OCI-LY3 (cell line): ENCODE data around the gene OR3A3.
A peak's percentile ranks its signal among the peaks of the same experiment; 100 is the strongest.
"Not testable (repeated sequence)": the region's sequence is repeated elsewhere in the genome, so short reads cannot be mapped to it uniquely, and the experiment has no call there.

ENCODE experiments used
- H2AFZ ChIP-seq: fragments of 200-600, 300-600 bp; shearing (Covaris generic); 2 replicates; pipeline ENCODE4 v1.6.0; 2014; ENCODE audit warnings: antibody characterized with exemption, low read depth, low read length
- H3K27ac ChIP-seq: fragments of 200-600, 300-600 bp; sonication (generic); 2 replicates; pipeline ENCODE4 v1.5.1; 2014; ENCODE audit warnings: mild to moderate bottlenecking, low read length, moderate library complexity, mixed read lengths
- H3K27me3 ChIP-seq: fragments of 200-600, 300-600 bp; sonication (generic); 2 replicates; pipeline ENCODE4 v1.6.1; 2014; ENCODE audit warnings: low read depth, low read length, mixed read lengths
- H3K36me3 ChIP-seq: fragments of 200-600, 300-600 bp; sonication (generic); replicated peaks from 2 replicates; pipeline ENCODE3; 2014; ENCODE audit warnings: low read depth, low read length, mixed read lengths
- H3K4me1 ChIP-seq: fragments of 300-600, 200-600 bp; sonication (generic); 2 replicates; pipeline ENCODE4 v1.6.1; 2014; ENCODE audit warnings: low read length, mixed read lengths
- H3K4me2 ChIP-seq: fragments of 200-600, 300-600 bp; sonication (generic); 2 replicates; pipeline ENCODE4 v1.6.1; 2014; ENCODE audit warnings: low read length, mixed read lengths
- H3K4me3 ChIP-seq: fragments of 300-600, 200-600 bp; sonication (generic); 2 replicates; pipeline ENCODE4 v1.5.1; 2014; ENCODE audit warnings: antibody characterized with exemption, mild to moderate bottlenecking, low read length, moderate library complexity
- H3K79me2 ChIP-seq: fragments of 300-600, 200-600 bp; shearing (Covaris generic); 2 replicates; pipeline ENCODE4 v1.6.1; 2014; ENCODE audit warnings: mild to moderate bottlenecking, low read length, mixed read lengths
- H3K9ac ChIP-seq: fragments of 300-600, 200-600 bp; shearing (Covaris generic); 2 replicates; pipeline ENCODE4 v1.6.0; 2014; ENCODE audit warnings: mild to moderate bottlenecking, low read length, moderate library complexity
- H3K9me3 ChIP-seq: fragments of 200-600, 300-600 bp; shearing (Covaris generic); 2 replicates; pipeline ENCODE4 v1.6.1; 2014; ENCODE audit warnings: low read length, mixed read lengths; ENCODE audit not compliant: insufficient read depth
- H4K20me1 ChIP-seq: fragments of 200-600, 300-600 bp; sonication (generic); 2 replicates; pipeline ENCODE4 v1.6.1; 2016; ENCODE audit warnings: low read length, mixed read lengths; ENCODE audit not compliant: insufficient read depth
- EZH2phosphoT487 ChIP-seq: fragments of 200-600 bp; shearing (Covaris generic); IDR thresholded peaks from 2 replicates; pipeline ENCODE4 v1.6.1; 2018; ENCODE audit warnings: antibody characterized with exemption, mixed run types, low read depth
- TF ChIP-seq, protein P1 (sequence below): fragments of 200-600, 300-600 bp; sonication (generic); IDR thresholded peaks from 2 replicates; pipeline ENCODE4 v1.5.1; 2014; ENCODE audit warnings: antibody characterized with exemption, low read length, low read depth

OR3A3 gene

DNA sequence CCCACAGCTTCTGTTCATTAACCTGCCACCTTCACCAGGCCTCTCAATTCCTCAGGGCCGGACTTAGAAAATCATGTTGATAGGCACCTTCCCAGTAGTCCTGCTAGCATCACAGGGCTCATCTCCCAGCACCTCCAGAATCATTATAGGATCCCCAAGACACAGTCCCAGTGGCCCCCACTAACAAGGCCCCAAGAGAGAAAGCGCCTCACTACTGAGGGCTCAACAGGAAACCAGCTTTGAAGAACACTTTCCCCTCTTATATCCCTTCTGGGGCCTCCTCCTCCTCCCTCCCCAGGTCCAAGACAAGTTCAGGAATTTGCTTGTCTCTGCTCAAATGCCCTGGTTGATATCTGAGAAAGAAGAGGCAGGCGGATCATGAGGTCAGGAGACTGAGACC is at the start of gene OR3A3:
Gene OR3A3 (plus strand): TSS at position 301 of the 400 bp plus-strand sequence.
- H2AFZ ChIP-seq: no peak within 1 kb of the TSS

DNA sequence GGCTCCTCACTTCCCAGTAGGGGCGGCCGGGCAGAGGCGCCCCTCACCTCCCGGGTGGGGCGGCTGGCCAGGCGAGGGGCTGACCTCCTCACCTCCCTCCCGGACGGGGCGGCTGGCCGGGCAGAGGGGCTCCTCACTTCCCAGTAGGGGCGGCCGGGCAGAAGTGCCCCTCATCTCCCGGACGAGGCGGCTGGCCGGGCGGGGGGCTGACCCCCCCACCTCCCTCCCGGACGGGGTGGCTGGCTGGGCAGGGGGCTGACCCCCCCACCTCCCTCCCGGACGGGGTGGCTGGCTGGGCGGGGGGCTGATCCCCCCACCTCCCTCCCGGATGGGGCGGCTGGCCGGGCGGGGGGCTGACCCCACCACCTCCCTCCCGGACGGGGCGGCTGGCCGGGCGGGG is 40.0 kb upstream of the OR3A3 start:
- not testable (repeated sequence) for H3K4me1 ChIP-seq, H3K27ac ChIP-seq, H4K20me1 ChIP-seq, H3K79me2 ChIP-seq, H2AFZ ChIP-seq, H3K27me3 ChIP-seq, H3K36me3 ChIP-seq, H3K4me3 ChIP-seq, H3K4me2 ChIP-seq, H3K9me3 ChIP-seq, H3K9ac ChIP-seq

More for the DNA sequence above, at the start of gene OR3A3:
- no peaks in the 10 kb centered on the region for H3K36me3 ChIP-seq
- H4K20me1 ChIP-seq: no peaks in the 10 kb centered on the region
- H3K27me3 ChIP-seq: no peaks in the 10 kb centered on the region
- H3K79me2 ChIP-seq: no peaks in the 10 kb centered on the region
- H3K4me2 ChIP-seq: no peak within 1 kb of the TSS
- H3K27ac ChIP-seq: no peak within 1 kb of the TSS
- no peak within 1 kb of the TSS for H3K9ac ChIP-seq
- no peaks in the 10 kb centered on the region for H3K9me3 ChIP-seq
- no peak within 1 kb of the TSS for H3K4me3 ChIP-seq
- H3K4me1 ChIP-seq: no peaks in the 10 kb centered on the region
- TF ChIP-seq, protein P1, sequence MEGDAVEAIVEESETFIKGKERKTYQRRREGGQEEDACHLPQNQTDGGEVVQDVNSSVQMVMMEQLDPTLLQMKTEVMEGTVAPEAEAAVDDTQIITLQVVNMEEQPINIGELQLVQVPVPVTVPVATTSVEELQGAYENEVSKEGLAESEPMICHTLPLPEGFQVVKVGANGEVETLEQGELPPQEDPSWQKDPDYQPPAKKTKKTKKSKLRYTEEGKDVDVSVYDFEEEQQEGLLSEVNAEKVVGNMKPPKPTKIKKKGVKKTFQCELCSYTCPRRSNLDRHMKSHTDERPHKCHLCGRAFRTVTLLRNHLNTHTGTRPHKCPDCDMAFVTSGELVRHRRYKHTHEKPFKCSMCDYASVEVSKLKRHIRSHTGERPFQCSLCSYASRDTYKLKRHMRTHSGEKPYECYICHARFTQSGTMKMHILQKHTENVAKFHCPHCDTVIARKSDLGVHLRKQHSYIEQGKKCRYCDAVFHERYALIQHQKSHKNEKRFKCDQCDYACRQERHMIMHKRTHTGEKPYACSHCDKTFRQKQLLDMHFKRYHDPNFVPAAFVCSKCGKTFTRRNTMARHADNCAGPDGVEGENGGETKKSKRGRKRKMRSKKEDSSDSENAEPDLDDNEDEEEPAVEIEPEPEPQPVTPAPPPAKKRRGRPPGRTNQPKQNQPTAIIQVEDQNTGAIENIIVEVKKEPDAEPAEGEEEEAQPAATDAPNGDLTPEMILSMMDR: no peak
- no peak for TF ChIP-seq EZH2phosphoT487

DNA sequence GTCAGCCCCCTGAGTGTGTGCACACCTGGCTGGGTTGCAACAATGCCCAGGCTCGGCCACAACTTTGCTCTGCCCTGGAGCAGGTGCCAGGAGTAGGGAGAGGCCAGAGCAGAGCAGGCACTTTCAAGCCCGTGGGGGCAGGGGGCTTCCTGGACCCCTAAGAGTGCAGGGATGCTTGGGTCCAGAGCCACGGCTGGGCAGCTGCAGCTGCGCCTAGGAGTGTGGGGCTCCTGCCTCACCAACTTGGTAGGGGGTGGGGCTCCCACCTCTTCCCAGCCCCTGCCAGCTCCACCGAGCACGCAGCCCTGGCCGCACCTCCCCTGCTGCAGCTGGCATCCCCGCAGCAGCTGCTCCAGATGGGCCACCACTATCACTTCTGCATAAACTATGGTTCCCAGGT is 32.8 kb upstream of the OR3A3 start:
- no peak overlapping the region for H3K4me3 ChIP-seq
- no peaks in the 10 kb centered on the region for H3K36me3 ChIP-seq
- TF ChIP-seq, protein P1: no peak
- TF ChIP-seq EZH2phosphoT487: no peak
- no peaks in the 10 kb centered on the region for H3K9me3 ChIP-seq
- H3K79me2 ChIP-seq: no peaks in the 10 kb centered on the region
- H4K20me1 ChIP-seq: no peaks in the 10 kb centered on the region
- H3K9ac ChIP-seq: no peak overlapping the region
- H3K27ac ChIP-seq: no peak overlapping the region
- no peak overlapping the region for H2AFZ ChIP-seq
- peaks cover 11% of the 10 kb centered on the region for H3K4me1 ChIP-seq
- H3K27me3 ChIP-seq: peaks cover 5% of the 10 kb centered on the region; the same call in 1 of the 2 replicates
- 0 out of 2 replicates have a peak overlapping the region, but pooled peaks have one; percentile 12 for H3K4me2 ChIP-seq

DNA sequence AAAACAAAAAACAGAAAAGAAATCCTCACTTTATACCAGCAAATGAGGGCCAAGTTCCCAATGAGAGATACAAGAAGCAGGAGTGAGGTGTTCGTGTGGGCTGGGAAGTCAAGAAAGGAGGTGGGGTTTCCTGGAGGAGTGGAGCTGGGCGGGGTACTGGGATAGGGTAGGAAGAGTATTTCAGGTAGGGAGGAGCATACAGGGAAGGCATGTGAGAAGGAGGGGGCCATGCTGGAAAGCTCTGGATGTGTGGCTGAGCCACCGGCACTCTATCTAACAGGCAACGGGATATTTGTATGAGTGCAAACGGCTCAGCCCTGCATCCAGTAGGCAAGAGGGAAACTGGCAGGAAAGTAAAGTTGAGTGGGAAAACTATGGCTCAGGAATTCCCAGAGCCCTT is 29.2 kb upstream of the OR3A3 start:
- TF ChIP-seq, protein P1: no peak
- TF ChIP-seq EZH2phosphoT487: no peak
- Histone ChIP-seq H3K9me3 (no peaks in the 10 kb centered on the region), H3K9ac (no peak overlapping the region), H2AFZ (no peak overlapping the region), H3K4me1 (peaks cover 11% of the 10 kb centered on the region), H3K4me3 (no peak overlapping the region), H3K27me3 (peaks cover 5% of the 10 kb centered on the region; the same call in 1 of the 2 replicates), H3K27ac (no peak overlapping the region), H3K79me2 (no peaks in the 10 kb centered on the region), H4K20me1 (no peaks in the 10 kb centered on the region), H3K4me2 (no peak overlapping the region), H3K36me3 (no peaks in the 10 kb centered on the region)
